Effector CD8-positive, alpha-beta T cell (primary cell): ENCODE results near the gene MOG.
A peak's percentile ranks its signal among the peaks of the same experiment; 100 is the strongest.

Experiments used
- DNase-seq: peaks from one replicate; lab custom pipeline; 2025; lab: John Stamatoyannopoulos, UW

MOG gene

DNA sequence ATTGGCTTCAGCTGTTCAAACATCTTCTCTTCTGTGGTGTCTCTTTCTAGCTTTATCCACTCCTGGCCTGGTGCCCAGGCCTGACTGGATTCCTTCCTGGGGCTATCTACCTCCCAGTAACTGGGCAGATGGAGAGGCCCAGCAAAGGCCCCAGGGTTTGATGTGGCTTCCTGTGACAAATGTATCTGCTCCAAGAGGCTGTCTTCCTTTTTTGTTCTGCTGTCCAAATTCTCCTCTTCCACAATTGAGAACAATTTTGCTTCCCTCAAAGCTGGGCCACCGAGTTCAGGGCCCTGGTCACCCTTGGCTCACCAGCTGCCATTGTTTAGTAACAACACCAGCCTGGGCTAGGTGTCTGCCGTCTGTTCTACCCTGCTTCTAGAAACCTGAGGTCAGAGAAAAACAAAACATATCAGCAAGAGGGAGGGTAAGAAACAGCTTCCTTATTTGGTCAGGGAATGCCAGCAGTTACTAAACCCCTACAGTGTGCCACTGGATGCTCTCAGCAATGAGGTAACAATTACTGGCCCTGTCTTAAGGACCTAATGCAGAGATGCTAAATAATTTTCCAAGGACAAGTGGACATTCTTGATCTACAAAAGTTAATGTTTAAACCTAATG lies 20.2 kb downstream of the MOG start:
- DNase-seq = no peak

DNA sequence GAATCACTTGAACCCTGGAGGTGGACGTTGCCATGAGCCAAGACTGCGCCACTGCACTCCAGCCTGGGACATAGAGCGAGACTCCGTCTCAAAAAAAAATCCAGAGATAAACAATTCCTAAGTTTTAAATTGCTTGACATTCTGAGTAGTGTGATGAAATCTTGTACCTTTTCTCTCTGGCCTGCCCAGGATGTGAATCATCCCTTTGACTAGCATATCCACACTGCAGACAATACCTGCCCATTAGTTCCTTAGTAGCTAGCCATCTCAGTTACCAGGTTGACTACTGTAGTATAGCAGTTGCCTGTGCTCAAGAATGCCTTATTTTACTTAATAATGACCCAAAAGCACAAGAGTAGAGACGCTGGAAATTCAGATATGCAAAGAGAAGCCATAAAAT lies 21.2 kb downstream of the MOG start:
- no peak for DNase-seq

DNA sequence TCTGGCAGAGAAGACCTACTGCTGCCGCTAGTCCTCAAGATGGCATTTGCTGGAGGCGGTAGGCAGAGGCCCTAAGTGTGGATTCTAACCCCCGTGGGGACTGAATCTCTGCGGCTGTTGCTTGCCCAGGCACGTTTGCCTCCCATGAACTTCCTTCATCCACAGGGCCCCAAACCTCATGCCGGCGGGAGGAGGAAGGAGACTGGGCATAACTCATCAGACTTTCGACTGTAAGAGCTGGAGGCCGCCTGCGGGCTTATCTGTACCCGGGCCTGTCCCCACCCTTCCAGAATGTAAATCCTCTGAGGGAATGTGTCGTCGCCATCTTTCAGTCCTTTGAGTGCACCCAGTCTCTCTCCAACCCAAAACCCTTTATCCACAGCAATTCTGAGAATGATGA lies 23.1 kb downstream of the MOG start:
- no peak for DNase-seq

DNA sequence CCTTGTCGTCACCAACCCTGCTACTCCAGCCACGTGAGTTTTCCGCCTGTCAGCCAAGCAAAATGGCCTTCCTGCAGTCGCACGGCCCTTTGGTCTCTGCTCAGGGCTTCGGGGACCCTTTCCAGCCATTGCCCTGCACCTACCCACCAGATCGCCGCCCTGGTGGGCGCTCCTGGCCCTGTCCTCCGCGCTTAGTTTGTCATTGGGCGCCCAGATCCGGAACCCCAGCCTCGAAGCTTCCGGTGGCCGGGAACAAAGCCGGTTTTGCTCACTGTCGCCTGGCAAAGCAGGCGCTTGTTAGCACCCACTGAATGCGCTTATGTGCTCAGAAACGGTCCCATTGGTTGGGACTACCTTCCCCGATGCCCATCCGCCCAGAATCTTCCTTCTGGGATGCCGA lies 23.5 kb downstream of the MOG start:
- DNase-seq = no peak

DNA sequence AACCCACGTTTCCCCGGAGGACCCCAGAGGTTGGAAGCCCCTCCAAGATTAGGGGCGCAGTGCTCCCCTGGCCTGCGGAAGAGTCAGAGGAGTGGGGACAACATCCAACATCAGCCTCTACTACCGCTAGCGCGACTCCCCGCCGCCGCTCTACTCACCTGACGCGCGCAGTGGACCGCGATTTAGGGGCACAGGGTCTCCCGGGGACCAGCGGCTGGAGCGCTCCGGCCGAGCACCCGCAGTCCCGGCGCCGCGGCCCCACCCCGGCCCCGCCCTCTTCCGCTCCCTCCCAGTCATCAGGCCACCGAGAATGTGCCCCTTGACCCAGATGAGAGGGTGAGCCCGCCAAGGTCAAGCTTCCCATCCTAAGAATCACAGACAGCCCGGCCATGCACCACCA lies 24.0 kb downstream of the MOG start, which contains the start of gene ZFP57:
Gene ZFP57 (minus strand): TSS at position 249 of the 400 bp plus-strand sequence. CDS start 4,149 bp downstream, outside the sequence.
- no peak for DNase-seq

DNA sequence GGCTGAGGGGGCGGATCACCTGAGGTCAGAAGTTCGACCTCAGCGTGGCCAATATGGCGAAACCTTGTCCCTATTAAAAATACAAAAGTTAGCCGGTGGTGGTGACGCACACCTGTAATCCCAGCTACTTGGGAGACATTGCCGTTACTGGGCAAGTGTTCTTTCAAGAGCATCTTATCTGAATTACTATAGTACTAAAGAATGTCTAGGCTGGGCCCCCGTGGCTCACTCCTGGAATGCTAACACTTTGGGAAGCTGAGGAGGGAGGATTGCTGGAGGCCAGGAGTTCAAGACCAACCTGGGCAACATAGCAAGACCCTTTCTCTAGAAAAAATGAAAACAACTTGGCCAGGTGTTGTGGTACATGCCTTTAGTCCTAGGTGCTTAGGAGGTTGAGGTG lies 24.9 kb downstream of the MOG start:
- DNase-seq = no peak

DNA sequence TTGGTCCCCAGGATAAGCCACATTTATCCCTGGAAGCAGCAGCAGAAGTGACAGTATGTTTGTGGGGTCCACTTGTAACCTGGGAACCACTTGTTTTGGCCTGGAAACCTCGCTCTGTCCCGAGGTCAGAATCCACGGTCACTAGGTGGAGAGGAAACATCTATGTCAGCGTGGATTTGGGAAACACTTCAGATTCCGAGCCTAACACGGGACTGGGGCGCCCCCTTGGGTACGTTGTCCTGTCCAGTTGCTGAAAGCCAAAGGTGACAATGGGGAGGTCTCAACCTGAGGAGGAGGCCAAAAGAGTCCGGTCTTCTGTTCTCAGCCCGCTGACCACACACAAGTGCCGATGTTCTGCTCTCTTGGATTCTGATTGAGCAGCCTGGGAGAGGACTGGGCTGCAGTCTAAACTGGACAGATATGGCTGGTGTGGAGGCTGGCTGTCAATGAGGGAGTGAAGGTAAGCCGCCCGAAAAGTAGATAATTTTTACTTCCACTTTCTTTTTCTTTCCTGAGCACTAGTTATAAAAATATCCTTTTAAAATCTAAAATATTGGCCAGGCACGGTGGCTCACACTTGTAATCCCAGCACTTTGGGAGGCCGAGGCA lies 28.9 kb downstream of the MOG start:
- no peak for DNase-seq

DNA sequence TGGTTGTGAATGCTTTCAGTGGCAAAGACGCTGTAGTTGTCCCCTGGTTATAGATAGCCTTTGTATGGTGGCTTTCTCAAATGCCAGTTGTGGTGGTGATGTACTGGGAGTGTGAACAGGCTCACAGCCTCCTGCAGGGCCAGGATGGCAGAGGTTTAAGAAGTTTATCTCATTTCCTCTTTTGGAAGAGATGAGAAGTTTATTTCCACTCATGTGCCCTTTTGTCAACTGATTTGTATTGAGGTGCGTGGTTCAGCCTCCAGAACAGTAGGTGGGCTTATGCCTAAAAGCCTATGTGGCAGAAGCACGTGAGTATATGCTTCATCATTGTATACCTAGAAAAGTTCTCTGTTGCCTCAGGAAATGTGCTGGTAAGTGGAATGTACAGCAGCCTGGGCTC lies 37.7 kb downstream of the MOG start:
- no peak for DNase-seq

DNA sequence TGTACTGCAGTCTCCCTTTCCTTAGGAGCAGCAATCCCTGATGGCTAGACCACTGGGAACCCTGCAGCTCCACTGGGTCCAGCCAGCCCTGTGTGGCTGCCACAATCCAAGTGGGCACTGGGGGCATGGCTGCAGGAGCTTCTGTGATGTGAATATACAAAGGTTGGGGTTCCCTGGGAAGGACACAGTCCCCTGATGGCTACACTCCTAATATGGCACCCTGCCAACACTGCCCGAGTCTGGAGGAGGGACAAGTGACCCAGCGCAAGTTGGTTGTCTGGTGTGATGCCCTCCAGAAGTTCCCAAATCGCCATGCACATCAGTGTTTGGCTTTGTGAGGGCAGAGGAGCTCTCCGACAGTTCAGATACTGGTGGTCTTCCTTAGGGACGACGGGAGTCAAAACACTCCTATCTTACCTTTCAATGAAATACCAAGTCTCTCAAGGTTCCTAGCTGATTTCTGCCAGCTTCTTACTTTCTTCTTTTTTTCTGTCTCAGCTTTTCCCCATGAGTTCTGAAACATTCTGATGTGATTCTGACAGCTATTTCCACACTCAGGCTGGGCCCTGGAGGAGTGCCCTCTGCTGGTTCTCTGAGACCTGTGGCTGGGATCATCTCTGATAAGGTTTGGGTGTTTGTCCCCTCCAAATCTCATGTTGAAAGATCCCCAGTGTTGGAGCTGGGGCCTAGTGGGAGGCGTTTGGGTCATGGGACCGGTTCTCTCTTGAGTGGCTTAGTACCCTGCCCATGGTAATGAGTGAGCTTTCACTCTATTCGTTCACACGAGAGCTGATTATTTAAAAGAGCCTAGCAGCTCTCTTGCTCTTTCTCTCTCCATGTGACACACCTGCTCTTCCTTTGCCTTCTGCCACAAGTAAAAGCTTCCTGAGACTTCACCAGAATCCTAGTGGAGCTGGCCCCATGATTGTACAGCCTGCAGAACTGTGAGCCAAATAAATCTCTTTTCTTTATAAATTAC lies 39.5 kb downstream of the MOG start:
- DNase-seq = no peak

DNA sequence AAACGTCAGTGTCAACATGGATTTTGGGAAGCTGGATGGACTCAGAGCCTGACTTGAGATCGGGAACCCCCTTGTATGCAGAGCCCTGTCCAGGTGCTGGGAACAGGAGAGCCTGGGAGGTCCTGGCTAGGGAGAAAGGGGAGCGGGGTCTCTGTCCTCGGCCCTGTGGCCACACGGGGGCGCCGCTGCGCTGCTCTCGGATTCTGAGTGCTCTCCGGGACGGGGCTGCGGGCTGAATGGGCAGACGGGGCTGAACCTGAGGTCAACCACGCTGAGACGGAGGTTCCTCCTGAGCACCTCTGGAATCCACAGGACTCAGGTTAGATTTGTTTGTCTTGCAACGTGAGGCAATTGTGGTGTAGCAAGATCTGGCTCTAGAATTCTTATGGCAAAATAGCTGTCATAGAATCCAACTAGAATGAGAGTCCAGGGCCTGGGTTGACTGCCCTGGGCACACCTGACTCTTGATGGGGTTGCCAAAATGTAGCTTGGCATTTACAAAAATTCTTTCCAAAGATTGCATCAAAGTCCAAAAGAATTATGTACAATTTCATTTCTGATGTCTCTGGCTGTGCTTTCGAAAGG lies 45.7 kb downstream of the MOG start:
- peak; percentile 77 for DNase-seq

DNA sequence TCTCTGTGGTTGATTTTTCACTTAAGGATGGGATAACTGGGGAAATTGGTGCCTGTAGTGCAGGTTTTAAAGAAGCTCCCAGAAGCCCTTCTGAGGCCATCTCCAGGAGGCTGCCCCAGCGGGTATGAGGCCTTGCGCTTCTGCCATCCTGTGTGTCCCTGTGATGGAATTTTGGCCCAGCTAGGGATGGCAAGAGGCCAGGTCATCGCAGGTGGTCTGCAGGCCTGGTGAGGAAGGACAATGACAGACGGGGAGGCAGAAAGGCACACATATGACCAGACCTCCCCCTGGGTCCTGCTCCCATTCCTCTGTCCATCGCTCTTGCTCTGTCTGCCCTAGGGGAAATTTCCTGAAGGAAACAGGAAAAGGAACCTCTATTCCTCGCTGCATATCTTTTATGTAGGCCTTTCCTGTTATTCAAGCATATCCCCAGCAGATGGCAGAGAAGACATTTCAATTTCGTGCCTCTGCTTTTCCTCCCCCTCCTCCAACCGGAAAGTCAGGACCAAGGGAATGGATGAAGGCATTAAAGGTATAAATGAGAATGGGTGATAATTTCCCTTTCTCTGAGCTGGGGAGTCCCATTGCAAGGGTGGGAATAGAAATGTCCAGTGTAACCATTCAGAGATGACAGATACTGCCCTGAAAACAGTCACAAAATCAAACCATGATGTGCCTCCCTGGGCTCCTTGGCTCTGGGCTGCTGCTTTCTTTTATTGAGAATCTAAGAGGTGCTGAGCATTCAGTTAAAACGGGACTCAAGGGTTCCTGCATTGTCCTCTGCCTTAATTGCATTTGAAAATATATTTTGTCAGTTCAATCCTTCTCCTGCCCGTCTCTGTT lies 48.7 kb downstream of the MOG start:
- no peak for DNase-seq

DNA sequence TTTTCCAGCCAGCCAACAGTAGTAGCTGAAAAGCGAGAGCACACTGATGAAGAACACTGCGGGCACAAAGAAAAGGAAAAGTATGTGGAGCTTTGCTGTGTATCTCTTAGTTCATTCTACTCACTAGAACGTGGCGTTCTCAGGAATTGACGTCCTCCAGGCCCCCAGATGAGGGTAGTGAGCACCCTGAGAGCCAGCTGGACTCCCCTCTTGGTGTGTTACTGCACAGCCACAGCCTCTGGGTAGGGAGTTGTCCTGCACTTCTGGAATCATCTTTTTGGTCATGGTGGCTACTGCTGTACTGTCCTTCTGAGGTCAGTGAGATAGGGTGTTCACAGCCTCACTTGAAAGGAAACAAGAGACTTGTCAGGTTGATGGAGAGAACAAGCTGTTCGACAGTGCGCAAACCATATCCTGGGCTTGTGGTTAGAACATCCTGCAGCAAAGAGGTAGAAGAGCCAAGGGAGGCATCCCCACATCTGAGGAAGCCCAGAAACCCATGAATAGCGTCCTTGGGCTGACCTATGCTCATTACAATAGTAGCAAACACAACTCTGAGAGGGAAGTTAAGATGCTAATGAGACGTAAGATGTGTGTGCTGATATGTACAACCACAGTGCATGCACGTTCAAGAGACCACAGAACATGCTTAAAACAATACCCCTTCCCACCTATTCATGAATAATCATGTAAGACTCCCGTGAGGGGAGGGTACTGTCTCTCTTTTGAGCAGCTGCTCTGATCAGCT lies 51.7 kb downstream of the MOG start:
- DNase-seq = peak; percentile 47

DNA sequence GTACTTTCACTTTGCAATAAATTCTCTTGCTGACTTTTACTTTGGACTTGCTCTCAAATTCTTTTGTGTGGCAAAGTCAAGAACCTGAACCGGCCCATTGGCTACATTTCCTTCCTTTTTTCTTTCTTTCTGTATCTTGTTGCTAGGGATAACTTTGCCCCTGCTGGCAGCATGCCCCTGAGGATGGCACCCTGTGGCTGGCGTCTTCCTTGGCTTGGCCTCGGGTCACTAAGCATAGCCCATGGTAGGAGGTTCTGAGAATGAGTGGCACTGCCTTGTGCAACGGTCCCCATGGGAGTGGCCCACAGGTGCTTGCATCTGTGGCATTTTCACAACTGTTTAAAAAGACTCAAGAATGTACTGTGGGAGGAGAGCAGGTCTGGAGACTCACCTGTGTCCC lies 52.3 kb downstream of the MOG start:
- DNase-seq = no peak

DNA sequence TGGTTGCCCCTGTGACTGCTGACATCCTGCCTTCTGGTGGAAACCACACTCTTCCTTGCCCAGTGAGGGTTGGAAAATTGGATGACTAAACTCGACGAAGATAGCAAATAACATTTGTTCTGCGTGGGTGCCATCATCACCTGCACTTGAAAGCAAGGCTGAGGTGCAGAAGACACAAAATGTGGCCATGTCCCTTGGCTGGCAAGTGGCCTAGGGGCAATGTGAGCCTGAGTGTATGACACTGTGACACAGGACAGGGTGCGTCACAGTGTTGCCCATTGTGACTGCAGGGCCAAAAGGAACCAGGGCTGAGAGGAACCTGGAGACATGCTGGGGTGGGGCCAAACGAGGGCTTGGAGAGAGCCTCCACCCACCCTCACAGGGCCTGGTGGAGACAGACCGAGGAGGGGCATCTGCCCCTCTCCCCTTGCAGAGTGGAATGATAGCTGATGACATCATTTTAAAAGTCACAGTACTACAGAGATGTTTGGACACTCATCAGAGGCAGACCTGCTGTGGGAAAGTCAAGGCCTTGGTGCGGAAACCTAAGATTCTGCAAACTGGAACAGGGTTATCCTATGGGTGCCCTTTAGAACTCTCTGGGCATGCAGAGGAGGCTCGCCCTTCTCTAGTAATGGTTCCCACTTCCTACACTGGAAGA lies 53.5 kb downstream of the MOG start:
- DNase-seq = no peak

DNA sequence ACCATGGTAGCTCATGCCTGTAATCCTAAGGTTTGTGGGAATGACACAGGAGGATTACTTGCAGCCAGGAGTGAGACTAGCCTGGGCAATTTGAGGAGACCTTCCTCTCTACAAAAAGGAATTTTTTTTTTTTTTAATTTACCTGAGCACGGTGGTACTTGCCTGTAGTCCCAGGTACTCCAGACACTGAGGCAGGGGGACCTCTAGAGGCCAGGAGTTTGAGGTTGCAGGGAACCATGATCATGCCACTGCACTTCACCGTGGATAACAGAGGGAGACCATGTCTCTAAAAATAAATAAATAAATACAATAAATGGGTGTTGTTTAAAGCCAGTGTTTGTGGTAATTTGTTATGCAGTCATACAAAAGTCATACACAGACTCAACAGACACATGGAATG lies 64.0 kb downstream of the MOG start:
- DNase-seq = no peak
